Stimulated activated CD4-positive, alpha-beta T cell treated with anti-CD3 and anti-CD28 coated beads, Interleukin-4, amount 100 ng/mL, for 1 hour (primary cell): ENCODE results near the gene ZNF813.
"Not testable (repeated sequence)": the region's sequence is repeated elsewhere in the genome, so short reads cannot be mapped to it uniquely, and the experiment has no call there.

Source experiments
- DNase-seq: peaks from one replicate; pipeline ENCODE4 v3.0.0-alpha.2; 2020

Gene ZNF813

GRCh38 chr19:53467485-53468262 lies at the start of gene ZNF813:
TSS of gene ZNF813 (plus strand) at chr19:53467733. CDS start at chr19:53483823, 16,090 bp downstream.
- peak; percentile 96 for DNase-seq

- not testable (repeated sequence) for DNase-seq
Measured at GRCh38 chr19:53420520-53421315, 46.8 kb upstream of the ZNF813 start.

GRCh38 chr19:53422551-53422950 lies 45.0 kb upstream of the ZNF813 start:
- DNase-seq = no peak

GRCh38 chr19:53423074-53423473 lies 44.5 kb upstream of the ZNF813 start:
- DNase-seq = not testable (repeated sequence)

- not testable (repeated sequence) for DNase-seq
Measured at GRCh38 chr19:53423680-53424079, 43.9 kb upstream of the ZNF813 start.

- DNase-seq = peak; percentile 67
Measured at GRCh38 chr19:53424968-53425597, 42.5 kb upstream of the ZNF813 start.

GRCh38 chr19:53431399-53432087 lies 36.0 kb upstream of the ZNF813 start, which contains the start of gene ZNF761:
TSS of gene ZNF761 (plus strand) at chr19:53431984. CDS start at chr19:53447269, 15,285 bp downstream.
- peak; percentile 98 for DNase-seq

- DNase-seq = peak; percentile 19
Measured at GRCh38 chr19:53432088-53432661, 35.4 kb upstream of the ZNF813 start.

GRCh38 chr19:53443809-53444208 lies 23.7 kb upstream of the ZNF813 start:
- DNase-seq = not testable (repeated sequence)

- DNase-seq = not testable (repeated sequence)
Measured at GRCh38 chr19:53447196-53447595, 20.3 kb upstream of the ZNF813 start.

GRCh38 chr19:53455828-53456227 lies 11.7 kb upstream of the ZNF813 start:
- no peak for DNase-seq

- DNase-seq = not testable (repeated sequence)
Measured at GRCh38 chr19:53460131-53460721, 7.3 kb upstream of the ZNF813 start.

GRCh38 chr19:53461866-53462265 lies 5.7 kb upstream of the ZNF813 start:
- no peak for DNase-seq

- DNase-seq = no peak
Measured at GRCh38 chr19:53462861-53463260, 4.7 kb upstream of the ZNF813 start.

GRCh38 chr19:53463263-53463662 lies 4.3 kb upstream of the ZNF813 start:
- DNase-seq = no peak

- no peak for DNase-seq
Measured at GRCh38 chr19:53466726-53467484, 628 bp upstream of the ZNF813 start.

- not testable (repeated sequence) for DNase-seq
Measured at GRCh38 chr19:53468628-53469027, 1.1 kb downstream of the ZNF813 start.

GRCh38 chr19:53471916-53472315 lies 4.4 kb downstream of the ZNF813 start:
- DNase-seq = no peak

- DNase-seq = not testable (repeated sequence)
Measured at GRCh38 chr19:53474832-53475231, 7.3 kb downstream of the ZNF813 start.

- not testable (repeated sequence) for DNase-seq
Measured at GRCh38 chr19:53475470-53475869, 7.9 kb downstream of the ZNF813 start.

GRCh38 chr19:53483751-53484150 lies 16.2 kb downstream of the ZNF813 start:
- DNase-seq = not testable (repeated sequence)
